ENCODE data around the gene GIMAP8.

GIMAP8 gene

DNA sequence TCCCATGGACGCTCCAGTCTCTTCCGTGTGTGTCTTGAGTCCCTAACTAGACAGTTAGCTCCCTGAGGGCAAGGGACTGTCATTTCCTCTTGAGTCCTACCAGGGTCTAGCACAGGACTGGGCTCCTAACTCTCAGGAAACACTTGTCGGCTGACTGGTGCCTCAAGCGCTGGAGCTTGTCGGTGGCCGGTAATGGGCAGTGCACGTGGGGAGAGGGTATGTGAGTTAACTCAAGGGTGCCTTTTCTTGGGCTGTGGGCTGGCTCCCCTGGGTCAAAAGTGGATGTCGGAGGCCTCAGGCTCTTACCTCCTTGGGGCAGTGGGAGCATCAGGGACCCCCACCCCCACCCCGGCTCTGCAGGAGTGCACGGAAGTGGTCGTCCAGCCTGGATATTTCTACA is 38.4 kb upstream of the GIMAP8 start:
- no peak for DNase-seq

DNA sequence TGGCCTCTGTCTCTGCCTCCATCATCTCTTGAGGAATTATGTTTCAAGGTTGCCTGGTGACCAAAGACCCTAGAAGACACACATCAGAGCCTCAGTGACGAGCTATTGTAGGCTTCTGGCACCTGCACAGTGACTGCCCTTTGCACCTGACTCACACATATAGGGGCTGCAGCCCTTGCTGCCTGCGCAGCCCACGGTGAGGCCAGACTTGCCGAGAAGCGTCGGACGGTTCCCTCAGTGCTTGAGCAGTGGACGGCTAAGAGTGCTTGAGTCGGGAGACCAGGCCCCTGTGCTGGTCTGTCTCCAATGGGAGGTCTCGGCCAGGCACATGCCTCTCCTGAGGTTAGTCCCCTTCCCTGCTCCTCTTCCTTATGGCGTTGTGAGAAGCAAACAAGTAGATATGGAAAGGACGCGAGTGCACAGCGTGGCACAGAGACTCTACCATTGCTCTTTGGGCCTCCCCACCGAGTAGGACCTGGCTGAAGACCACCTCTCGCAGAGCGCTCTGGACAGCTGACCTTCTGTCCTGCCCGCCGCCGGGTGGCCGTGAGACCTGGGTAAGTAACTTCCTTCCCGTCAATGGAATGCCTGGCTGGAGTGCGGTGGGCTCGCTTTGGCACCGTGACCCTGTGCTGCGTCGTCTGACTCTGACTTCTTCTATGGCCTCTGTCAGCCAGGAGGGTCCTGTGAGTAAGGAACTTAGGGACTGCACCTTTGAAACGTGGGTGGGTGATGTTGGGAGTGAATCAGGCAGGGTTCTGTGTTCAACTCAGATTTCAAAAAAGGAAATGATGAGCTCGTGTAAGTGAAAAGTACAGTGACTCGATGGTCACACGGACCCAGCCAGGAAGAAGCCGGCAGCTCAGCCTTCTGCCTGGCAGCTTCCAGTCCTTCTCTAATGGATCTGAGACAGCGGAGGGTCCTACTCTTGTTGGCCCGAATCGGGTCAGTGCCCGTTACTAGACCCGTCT is 37.6 kb upstream of the GIMAP8 start:
- no peak for DNase-seq

GRCh38 chr7:150413640-150414081 is 36.8 kb upstream of the GIMAP8 start:
- no peak for DNase-seq

- no peak for DNase-seq
Observed at GRCh38 chr7:150415161-150416153, 35.0 kb upstream of the GIMAP8 start.

DNA sequence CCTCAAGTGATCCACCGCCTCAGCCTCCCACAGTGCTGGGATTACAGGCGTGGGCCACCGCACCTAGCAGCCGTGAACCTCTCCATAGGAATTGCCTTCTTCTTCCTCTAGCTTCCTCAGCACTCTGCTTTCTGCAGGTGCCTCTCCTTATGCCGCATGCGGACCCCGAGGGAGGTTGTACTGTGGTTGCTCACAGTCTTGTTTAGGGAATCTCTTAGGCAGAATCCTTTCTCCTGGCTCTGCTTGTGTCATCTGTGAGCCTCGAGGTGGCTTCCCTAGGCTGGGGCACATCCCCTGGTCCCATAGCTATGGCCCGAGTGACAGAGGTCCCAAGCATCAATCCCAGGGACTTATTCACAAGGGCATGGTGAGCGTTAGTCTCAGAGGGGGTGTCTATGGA is 33.2 kb upstream of the GIMAP8 start:
- DNase-seq, result no peak

- no peak for DNase-seq
Observed at GRCh38 chr7:150417863-150418262, 32.6 kb upstream of the GIMAP8 start.

GRCh38 chr7:150420242-150420641 is 30.2 kb upstream of the GIMAP8 start:
- DNase-seq, result no peak

GRCh38 chr7:150420987-150421674 is 29.3 kb upstream of the GIMAP8 start:
- peak; percentile 83 for DNase-seq

GRCh38 chr7:150421831-150422230 is 28.6 kb upstream of the GIMAP8 start:
- DNase-seq, result no peak

DNA sequence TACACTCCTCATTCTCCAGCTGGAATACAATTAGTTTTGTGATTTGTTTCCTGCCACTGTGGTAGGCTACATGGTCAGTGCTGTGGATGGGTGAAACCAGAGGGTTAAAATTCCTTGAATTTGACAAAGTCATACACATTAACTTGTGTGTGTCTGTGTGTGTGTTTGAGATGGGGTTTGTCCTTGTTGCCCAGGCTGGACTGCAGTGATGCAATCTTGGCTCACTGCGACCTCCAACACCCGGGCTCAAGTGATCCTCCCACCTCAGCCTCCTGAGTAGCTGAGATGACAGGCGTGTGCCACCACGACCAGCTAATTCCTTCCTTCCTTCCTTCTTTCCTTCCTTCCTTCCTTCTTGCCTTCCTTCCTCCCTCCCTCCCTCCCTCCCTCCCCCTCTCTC is 24.8 kb upstream of the GIMAP8 start:
- no peak for DNase-seq

DNA sequence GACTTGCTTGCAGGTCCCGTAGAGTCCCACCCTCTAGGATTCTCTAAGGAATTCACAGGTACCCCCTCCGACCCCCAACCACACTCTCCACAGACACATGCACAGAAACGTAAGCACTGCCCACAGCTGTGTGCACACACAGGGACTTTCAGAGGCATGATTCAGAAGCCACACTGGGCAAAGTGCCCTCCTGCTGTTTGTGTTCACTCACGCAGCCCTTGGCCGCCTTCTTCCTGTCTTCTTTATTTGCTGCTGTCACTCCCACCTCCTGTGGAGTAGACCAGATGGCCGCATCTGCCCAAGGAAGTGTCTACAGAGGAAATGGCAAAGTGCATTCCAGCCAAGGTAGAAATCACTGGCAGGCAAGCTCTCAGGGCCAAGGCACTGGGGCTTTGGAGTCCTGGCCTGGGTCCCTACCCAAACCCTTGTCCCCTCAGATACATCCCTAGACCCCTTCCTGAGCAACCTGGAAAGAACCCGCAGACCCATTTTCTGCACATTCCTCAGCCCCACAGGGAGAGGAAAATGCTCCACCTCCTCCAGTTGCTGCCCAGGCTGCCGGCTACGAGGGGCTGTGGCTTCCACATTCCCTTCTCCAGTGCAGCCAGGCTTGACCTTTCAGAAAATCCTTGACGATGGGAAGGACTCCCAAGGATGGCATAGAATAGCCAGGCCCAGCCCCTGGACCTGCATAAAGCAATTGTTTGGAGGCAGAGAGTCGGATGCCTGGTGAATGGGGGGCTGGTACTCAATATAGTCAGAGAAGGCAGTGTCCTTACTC is 21.6 kb upstream of the GIMAP8 start:
- no peak for DNase-seq

DNA sequence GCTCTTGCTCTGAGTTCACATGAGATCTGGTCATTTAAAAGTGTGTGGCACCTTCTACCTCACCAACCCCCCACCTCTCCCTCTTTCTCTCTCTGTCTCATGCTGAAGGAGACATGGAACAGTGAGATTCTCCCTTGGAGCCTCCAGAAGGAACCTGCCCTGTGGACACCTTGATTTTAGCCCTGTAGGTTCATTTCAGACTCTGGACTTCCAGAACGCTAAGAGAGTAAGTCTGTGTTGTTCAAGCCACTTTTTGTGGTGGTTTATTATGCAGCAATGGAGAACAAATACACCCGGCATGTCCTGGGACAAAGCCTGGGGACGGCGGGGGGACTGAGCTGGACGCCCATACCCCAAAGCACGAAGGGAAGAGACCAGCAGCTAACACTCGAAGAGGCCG is 20.7 kb upstream of the GIMAP8 start:
- no peak for DNase-seq

DNA sequence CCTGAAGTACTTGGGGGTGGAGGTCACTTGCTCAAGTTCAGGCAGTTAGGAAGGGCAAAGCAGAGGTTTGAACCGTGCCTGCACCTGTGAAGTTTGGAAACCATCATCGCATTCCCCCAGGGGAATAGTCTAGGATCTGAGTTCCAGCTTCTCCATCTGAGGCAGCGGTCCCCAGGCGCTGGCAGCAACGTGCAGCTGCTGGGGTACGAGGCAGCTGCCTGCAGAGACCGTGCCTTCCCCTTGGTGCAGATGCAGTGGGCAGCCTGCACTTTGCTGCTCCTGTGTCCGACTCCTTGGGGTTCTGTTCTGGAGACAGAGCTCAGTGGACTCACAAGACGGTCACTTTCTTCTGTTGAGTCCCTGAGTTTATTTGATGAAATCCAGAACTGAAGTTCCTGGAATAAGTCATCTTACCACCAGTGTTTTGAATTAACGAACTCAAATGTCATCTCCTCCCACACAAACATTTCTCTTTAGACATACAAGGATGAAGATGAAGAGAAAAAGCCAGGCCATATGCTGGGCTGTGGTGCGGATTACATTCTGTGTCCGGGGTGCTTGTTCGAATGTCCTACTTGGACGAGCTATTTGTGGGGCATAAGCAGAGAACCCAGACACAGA is 19.9 kb upstream of the GIMAP8 start:
- DNase-seq, result no peak

DNA sequence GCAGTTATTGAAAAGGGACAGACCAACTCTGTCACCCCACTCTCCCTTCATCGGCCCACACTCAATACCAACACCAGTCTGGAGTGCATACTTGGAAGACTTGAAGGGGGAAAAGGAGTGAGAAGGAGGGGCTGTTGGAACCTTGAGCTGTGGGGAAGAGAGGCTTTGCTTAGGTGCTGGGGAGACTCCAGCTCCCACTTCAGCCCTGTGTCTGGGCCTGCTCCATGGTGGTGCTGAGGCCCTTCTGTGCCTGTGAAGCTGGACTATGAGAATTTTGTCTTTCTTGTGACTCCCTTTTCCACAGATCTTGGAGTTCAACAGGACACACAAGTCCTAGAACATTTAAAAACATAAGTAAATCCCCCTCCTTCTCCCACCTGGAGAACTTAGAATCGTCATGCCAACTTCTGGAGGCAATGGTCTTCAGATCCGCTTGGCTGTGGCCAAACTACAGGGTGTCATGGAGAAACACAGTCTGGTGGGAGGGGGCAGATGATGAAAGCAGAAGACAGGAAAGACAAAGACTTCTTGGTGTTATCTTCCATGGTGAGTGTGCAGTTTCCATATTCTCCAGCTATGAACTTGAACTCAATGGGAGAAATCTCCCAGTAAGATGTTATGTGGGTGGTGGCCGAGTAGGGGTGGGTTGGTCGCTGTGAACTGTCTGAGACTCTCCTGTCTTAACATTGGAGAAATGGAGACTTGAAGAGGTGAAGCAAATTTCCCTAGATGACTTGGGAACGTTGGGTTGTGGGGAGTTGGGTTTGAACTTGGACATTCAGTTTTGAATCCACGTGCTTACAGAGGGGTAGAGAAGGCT is 18.4 kb upstream of the GIMAP8 start:
- DNase-seq, result no peak

DNA sequence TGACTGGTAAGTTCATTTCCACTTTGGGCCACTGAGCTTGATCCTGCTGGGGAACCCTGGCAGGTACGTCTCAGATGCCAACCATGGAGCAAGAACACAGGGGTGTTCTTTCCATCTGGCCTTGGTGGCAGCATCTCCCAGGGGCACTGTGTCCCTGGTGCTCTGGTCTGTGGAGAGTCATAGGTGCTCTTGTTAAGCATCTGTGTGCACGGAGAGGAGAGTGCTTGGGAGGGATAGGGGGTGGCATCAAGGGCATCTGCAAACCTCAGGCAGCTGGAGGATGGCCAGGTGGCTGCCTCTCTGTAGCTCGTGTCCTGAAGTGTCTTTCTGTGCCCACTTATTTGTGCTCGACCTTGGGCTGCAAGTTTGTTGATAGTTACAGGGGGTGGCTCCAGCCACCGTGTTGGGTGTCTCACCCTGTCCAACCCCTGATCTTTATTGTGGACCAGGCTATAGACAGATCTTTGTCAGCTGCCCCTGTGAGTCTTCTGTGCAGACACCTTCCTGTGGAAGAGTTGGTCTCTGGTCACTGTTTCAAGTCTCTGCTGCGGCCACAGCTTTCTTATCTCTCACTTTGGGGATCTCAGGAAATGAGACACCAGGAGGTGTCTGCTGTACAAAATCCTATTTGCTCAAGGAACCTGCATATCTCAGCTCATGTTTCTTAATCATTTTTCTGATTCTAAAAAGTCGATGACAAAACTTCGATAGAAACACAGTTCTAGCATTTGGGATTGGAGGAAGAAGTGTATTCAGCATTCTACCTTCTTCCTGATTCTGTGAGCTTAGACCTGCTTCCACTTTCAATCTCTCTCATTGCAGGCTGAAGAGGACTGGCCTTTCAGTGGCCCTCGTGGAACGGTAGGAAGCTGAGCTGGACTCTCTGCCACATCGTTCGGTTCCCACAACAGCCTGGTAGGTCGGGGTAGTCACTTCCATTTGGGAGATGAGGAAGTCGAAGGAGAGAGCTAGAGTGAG is 17.2 kb upstream of the GIMAP8 start:
- no peak for DNase-seq

DNA sequence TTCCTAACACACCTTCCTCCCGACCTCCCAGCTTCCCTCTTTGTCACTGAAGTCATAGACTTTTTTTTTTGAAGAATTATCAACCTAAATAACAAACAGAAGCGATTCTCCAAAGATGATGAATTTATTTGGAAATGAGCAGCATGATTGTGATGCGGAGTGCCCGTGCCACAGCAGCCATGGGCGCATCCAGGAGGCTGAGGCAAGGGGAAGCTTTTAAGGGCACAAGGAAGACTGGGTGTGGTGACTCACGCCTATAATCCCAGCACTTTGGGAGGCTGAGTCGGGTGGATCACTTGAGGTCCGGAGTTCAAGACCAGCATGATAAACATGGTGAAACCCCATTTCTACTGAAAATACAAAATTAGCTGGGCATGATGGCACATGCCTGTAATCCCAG is 16.2 kb upstream of the GIMAP8 start:
- no peak for DNase-seq

GRCh38 chr7:150435047-150435389 is 15.4 kb upstream of the GIMAP8 start:
- no peak for DNase-seq

GRCh38 chr7:150435390-150436073 is 14.9 kb upstream of the GIMAP8 start:
- DNase-seq, result no peak

GRCh38 chr7:150439967-150440366 is 10.5 kb upstream of the GIMAP8 start:
- DNase-seq, result no peak

Data from stimulated activated CD4-positive, alpha-beta T cell treated with anti-CD3 and anti-CD28 coated beads, Interleukin-4, amount 100 ng/mL, for 1 hour (primary cell).